Brain microvascular endothelial cell (primary cell): Measurements from ENCODE around the gene HHLA2.

ENCODE experiments used
- DNase-seq: peaks from one replicate; pipeline ENCODE4 v3.0.0-alpha.2; 2020
- H3K27ac ChIP-seq: fragments of 250-450 bp; sonication (Bioruptor Pico); 2 replicates; pipeline ENCODE4 v1.5.1; 2020; ENCODE audit warnings: mild to moderate bottlenecking, moderate library complexity
- H3K27me3 ChIP-seq: fragments of 250-450 bp; sonication (Bioruptor Pico); replicated peaks from 2 replicates; pipeline ENCODE4 v1.5.1; 2020; ENCODE audit warnings: mild to moderate bottlenecking
- H3K36me3 ChIP-seq: fragments of 250-450 bp; sonication (Bioruptor Pico); replicated peaks from 2 replicates; pipeline ENCODE4 v1.5.1; 2020; ENCODE audit warnings: mild to moderate bottlenecking
- H3K4me3 ChIP-seq: 2 replicates; pipeline ENCODE4 v1.5.1; 2011; ENCODE audit warnings: low read depth, mild to moderate bottlenecking, control low read depth, low read length, moderate library complexity
- CTCF ChIP-seq: IDR thresholded peaks from 2 replicates; pipeline ENCODE4 v1.5.1; 2011; ENCODE audit warnings: low read depth, mild to moderate bottlenecking, moderate library complexity, low read length, control low read depth, inconsistent platforms; ENCODE audit errors: missing control alignments
- in situ Hi-C: cut with HindIII; loops from 2 replicates; pipeline ENCODE4 v1.10.0; 2017; ENCODE audit warnings: low sequenced_read_pairs, low pct_ligation_motif_present

The HHLA2 gene

GRCh38 chr3:108420926-108421325, 124.6 kb downstream of the HHLA2 start:
- in situ Hi-C loops, result no loop called here
- Histone ChIP-seq H3K36me3 (no peaks in the 10 kb centered on the region), H3K4me3 (no peak overlapping the region), H3K27ac (no peak overlapping the region), H3K27me3 (no peaks in the 10 kb centered on the region)
- TF ChIP-seq CTCF, result no peak
- peak; percentile 24 for DNase-seq
